Nucleus accumbens (tissue), 56 donors: ENCODE data around the gene RANBP10.

Experiments
- DNase-seq, 56 donors: peaks; one replicate each; lab custom pipeline; 2025; lab: John Stamatoyannopoulos, UW

RANBP10 gene

DNA sequence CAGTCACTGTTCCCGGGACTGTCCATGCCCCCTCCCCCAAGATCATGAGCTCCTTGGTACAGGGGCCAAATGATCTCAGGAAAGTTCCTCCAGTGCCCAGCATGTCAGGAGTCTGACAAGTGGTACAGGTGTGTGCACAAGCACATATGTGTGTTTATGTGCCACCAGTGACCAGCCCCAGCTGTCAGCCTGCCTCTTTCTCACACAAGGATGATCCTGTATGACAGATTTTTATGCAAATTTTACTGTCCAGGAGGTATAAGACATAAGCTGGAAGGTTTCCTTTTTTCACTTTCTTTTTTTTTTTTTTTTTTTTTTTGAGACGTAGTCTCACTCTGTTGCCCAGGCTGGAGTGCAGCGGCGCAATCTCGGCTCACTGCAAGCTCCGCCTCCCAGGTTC lies 55.9 kb downstream of the RANBP10 start:
- no peak for DNase-seq

GRCh38 chr16:67749436-67750078 lies 56.8 kb downstream of the RANBP10 start:
- no peak for DNase-seq

DNA sequence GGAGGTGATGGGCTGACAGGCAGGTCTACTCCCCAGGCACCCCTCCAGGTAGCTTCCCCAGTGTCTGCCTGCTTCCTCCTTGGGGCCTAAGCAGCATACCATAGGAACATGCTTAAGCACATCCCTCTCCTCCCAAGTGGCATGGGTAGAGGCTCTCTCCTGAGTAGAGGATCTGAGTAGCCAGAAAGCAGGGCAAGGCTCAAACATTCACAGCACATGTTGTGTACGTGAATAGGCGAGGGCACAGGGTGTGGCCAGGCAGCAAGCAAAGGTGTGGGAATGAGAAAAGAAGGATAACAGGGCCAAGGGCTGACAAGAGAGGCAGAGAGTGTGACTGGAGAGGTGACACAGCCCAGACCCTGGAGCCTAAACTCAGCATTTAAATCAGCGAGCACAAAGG lies 57.5 kb downstream of the RANBP10 start:
- no peak for DNase-seq

GRCh38 chr16:67746846-67747245 lies 59.5 kb downstream of the RANBP10 start:
- no peak for DNase-seq

DNA sequence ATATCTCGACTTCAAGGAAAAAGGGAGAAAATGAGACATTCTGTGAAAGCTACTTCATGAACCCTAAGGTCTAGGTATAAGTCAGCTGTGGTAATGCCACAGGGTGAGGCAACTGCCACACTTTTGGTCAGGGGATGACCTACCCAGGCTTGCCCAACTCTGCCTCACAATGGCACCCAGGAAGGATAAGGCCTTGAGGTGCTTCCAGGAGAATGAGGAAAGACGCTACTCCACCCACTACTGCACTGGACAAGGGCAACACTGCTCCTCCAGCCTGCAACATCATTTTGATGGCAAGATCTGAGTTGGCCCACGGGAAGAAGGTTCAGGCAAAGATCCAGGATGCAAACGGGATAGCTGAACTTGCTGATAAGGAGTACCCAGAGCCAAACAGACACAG lies 65.2 kb downstream of the RANBP10 start:
- no peak for DNase-seq

DNA sequence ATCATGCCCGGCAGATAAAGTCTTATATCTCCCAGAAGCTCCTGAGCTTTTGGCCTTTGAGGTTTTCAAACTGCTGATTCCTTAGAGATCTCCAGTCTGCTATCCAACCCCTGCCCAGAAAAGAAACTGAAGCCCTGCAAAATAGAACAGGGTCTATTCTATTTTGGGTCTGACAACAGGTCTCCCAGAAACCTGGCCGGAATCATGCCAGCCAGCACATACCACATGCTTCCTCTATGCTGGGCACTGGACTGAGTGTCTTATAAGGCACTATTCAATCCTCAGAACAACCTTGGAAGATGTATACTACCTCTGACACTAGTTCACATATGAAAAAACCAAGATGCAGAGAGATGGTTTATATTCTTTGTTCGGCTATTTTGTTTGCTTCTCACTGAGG lies 66.0 kb downstream of the RANBP10 start:
- DNase-seq, result no peak

DNA sequence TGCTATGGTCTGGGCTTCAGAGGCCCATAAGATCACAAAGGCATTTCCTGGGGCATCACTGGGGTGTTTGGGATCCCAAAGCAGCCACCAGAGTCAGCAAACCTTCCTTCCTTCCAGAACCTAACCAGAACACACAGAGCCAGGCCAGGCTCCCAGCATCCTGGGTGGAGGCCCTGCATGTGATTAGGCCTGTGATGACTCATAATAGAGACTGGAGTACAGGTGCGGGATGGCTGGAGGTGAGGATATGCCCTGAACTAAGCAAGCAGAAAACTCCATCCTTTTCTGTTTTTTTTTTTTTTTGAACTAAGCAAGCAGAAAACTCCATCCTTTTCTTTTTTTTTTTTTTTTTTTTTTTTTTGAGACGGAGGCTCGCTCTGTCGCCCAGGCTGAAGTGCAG lies 69.5 kb downstream of the RANBP10 start:
- DNase-seq, result peak in 1 of 56 donors; percentile 4

DNA sequence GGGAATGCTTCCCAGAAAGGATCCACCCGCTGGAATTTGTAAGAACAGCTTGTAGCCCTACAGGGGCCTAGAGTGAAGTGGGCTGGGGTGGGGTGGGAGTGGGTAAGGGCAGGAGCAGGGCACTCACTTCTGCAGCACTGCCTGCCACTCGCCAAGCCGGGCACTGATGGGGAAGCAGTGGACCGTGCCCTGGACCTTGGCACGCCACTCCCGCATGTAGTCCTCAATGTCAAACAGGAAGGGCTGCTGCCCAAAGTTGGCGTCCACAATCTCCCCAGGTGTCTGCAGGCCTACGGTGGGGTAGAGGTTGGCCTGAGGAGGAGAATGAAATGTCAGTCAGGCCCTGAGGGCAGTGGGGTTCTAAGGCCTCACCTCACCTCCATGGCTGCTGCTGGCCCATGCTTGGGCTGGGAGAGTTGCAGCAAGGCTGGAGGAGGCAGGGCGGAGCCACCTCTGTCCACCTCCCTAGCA lies 71.6 kb downstream of the RANBP10 start:
- DNase-seq, result no peak

DNA sequence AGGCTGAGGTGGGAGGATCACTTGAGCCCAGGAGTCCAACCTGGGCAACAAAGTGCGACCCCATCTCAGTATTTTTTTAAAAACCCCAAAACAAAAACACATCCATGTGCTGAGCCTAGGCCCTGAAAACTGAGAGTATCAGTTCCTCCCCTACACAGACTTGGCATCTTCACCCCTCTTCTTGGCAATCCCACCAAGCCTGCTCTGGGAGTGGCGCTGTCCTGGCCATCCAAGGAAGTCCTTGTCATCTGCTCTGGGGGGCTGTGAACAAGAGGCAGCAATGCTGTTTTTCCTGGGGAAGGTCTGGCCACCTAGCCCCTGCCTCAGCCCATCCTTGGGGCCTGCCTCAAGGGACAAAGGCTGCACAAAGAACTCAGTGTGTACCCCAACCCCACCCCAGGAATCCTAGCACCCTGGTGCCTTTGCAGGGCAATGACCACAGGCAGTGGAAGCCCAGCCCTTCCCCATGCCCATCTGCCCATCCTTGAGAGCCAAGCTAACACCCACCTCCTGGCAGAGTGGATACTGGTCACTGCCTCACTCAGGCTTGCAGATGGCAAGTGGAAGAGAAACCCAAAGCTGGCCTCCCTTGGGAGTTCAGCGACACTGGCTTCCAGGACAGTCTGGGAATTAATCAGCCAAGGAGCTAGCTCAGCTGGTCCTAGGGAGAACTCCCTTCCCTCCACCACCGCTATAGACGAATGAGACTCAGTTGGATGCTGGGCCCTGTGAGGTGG lies 72.5 kb downstream of the RANBP10 start:
- no peak for DNase-seq

DNA sequence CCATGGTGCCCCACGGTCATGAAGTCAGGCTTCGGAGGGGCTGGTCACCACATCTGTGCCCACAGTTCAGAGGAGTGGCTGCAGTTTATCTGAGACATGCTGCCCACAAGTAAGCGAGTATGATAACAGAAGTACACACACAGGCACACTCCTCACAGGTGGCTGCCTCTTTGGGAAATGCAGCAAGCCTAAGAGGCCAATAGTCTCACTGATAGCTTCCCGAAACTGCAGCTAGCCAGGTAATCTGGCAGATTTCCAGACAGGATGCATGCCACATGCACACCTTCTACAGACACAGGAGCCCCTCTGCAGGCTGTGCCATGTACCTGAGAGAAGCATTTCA lies 74.6 kb downstream of the RANBP10 start:
- DNase-seq, result no peak

- DNase-seq, result no peak
Observed at GRCh38 chr16:67731071-67731752, 75.1 kb downstream of the RANBP10 start.

DNA sequence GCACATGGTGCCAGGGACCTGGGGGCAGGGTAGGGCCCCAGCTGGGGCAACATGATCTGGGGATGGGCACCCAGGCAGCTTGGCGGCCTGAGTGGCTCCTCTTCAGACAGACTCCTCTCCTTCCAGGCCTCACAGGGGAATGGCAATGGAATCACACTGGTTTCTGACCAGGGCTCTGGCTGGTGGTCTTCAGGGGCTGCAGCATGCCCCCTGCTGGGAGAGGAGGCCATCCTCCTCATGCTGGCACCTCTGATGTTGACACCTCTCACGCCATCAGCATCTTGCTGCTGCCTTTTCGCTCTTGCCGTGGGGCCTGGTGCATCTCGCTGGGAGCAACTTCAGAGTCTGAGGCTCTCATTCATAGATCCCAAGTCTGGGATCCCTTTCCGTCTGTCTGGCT lies 76.0 kb downstream of the RANBP10 start:
- no peak for DNase-seq

- no peak for DNase-seq
Observed at GRCh38 chr16:67729636-67730248, 76.6 kb downstream of the RANBP10 start.

DNA sequence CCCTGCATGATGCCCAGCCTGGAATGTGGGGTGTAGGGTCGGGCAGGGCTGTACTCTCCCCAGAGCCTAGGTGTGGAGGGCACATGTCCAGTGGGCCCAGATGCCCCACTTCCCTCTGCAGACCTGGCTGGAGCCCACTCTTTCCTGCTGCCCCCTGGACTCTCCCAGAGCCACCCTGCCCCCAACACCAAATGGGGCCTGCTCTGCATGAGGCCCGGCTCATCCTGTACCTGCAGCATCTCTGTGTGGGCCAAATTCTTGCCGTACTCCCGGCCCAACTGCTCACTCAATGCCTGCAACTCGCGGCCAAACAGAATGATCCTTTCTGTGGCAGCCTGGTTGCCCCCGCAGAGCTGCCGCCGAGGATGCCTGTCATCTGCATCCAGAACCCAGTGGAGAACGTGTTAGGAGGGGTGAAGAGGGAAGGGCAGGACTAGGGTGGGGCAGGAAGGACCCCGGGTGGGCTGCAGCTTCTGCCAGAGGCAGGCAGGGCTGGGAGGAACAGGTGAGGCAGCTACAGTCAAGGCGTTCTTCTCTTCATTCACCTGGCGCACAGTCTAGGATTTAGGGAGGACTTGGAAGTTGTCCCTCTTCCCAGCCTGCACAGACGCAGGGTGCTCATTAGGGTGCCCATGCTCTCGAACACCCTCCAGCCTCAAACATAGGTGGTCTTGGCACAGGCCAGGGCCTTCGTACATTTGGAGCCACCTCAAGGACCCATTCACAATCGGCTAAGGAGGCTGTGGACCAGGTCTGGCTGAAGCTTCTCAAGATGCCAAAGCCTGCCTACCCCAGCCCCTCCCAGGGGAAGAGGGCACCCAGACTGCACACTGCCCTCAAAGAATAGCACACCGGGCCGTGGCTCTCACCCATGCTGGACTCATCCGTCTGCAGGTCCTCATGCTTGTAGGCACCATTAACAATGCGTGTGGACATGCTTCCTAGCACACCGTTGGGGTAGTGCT lies 78.6 kb downstream of the RANBP10 start:
- DNase-seq, result no peak

- DNase-seq, result no peak
Observed at GRCh38 chr16:67726106-67727034, 80.0 kb downstream of the RANBP10 start.

DNA sequence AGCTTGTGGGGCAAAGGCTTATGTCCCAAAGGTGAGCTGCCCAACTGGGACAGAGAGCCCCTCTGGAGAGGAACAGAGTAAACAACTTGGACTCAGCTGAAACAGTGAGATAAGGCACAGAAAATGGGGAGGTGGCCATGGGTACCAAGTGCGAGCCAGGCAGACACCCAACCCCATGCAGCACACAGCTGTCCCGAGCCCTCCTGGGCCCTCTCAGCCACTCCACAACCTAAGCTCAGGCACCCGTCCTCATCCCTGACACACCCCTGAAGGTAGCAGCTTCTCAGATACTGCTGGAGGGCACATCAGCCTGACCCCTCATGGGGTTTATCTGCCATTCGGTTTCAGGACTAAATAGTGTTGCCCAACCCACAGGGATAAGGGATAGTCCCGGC lies 82.5 kb downstream of the RANBP10 start:
- DNase-seq, result no peak

GRCh38 chr16:67723151-67723910 lies 83.0 kb downstream of the RANBP10 start:
- DNase-seq, result no peak

- no peak for DNase-seq
Observed at GRCh38 chr16:67720236-67720635, 86.1 kb downstream of the RANBP10 start.
